HG02642 (cell line): Measurements from ENCODE around the gene CXCL6.

ENCODE experiments used
- ATAC-seq: cut with Tn5 transposase; IDR thresholded peaks from one replicate; pipeline ENCODE4 v1.9.1; 2021; ENCODE audit warnings: mild to moderate bottlenecking; ENCODE audit not compliant: unreplicated experiment, poor library complexity

CXCL6 gene

DNA sequence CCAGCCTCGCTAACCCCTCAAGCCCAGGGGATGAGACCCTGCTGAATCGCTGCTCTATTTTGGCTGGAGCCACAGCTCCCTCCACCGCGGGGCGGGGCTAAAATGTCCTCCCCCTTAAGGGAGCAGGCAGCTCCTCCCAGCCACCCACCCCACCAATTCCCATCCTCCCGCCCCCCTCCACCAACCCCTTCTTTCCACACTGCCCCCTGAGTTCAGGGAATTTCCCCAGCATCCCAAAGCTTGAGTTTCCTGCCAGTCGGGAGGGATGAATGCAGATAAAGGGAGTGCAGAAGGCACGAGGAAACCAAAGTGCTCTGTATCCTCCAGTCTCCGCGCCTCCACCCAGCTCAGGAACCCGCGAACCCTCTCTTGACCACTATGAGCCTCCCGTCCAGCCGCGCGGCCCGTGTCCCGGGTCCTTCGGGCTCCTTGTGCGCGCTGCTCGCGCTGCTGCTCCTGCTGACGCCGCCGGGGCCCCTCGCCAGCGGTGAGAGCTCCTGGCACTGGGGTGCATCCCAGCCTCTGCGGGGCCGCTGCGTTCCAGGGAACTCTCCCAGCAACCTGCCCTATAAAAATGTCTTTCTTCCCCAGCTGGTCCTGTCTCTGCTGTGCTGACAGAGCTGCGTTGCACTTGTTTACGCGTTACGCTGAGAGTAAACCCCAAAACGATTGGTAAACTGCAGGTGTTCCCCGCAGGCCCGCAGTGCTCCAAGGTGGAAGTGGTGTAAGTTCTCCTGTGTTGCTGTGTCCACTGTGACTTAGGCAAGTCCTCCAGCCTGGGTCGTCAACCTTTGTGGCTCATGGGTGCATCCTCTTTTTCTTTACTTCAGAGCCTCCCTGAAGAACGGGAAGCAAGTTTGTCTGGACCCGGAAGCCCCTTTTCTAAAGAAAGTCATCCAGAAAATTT is at the start of gene CXCL6:
Gene CXCL6 (plus strand): TSS at position 306 of the 907 bp plus-strand sequence. CDS start 73 bp downstream, at position 379.
- no peak for ATAC-seq

DNA sequence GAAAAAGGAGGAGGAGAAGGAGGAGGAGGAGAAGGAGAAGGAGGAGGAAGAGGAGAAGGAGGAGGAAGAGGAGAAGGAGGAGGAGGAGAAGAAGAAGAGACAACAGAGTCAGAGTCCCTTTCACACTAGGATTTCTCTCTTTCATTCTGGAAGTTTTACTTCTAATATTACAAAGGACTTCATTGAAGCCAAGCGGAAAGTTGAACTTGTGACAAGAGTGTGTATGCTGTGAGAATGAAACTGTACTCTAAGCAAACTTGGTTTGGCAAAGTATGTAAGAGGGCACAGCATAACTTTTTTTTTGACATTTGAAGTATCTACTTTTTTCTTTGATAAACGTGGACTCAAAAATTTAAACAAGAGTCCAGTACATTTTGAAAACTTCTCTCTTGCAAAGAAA is 48.1 kb upstream of the CXCL6 start:
- no peak for ATAC-seq

DNA sequence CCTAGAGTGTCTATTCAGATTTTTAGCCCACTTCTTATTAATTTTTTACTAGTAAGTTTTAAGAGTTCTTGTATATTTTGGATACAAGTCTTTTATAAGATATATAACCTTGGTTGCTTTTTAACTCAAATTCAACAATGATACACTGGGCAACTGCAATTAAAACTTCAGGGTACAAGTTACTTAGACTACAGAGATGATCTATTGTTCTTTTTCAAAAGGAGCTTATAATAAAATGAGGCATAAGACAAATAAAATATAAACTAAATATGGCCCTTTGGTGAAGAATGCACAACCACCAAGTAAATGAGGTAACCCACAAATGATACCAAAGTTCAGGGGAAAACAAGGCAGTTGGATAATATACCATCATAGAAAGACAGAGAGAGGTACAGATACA is 37.6 kb upstream of the CXCL6 start:
- no peak for ATAC-seq

DNA sequence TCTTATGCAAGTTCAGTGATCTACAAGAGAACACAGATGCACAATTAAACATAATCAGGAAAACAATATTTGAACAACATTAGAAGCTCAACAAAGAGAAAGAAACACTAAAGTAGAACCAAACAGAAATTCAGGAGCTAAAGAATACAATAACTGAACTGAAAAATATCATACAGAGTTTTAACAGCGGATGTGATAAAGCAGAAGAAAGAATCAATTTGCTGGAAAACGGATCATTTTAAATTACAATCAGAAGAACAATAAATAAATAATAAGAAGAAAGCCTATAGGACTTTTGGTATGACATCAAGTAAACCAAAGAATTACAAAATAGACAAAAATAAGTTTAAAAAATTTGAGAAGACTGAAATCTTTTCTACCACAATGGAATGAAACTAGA is 36.3 kb upstream of the CXCL6 start:
- ATAC-seq: no peak

DNA sequence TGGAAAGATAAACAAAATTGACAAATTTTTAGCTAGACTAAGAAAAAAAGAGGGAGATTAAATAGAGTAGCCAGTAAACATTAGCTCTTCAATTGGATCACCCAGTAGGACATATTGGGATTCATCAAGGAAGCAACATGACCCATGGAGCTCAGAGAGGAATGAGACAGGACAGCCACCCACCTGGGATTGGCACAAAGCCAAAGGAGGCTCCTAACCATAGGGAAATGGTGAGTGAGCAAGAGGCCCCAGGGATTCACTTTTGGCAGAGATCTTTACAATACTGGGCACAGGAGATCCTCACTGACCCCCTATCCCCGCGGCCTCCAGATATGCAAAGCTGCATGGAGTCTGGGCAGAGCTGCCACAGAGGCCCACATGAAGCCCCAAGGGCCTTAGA is 34.8 kb upstream of the CXCL6 start:
- no peak for ATAC-seq

DNA sequence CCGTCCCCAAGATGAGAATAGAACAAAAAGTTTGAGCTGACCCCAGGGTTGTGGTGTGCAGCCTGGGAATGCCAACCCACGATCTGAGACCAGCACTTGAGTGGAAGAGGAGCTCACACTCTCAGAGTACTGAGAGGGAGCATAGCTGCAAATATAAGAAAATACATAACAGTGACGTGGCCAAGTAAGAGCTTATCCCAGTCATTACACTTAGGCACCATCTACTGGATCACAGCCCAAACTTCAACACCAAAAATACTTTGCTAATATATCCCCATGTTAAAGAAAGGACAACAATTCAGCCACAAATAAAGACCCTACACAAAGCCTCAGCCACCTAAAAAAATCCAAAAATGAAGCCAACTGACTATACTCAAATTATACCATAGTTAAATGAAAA is 33.3 kb upstream of the CXCL6 start:
- no peak for ATAC-seq

DNA sequence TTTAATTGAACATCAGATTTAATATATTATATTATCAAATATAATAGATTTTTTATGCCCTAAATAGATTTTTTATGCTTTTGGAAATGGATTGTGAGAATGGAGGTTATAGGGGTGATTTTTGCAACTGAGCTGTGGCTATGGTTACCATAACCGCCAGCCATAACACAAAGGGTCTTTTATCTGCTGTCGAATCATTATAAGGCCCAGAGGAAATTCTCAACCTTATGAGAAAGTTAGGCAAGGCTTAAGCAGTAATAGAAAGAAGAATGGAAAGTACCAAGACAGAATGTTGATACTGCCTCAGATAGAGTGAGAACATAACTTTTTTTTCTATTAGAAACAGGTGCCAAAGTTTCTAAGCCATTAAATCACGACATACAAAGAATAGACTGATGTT is 26.3 kb upstream of the CXCL6 start:
- ATAC-seq: no peak

DNA sequence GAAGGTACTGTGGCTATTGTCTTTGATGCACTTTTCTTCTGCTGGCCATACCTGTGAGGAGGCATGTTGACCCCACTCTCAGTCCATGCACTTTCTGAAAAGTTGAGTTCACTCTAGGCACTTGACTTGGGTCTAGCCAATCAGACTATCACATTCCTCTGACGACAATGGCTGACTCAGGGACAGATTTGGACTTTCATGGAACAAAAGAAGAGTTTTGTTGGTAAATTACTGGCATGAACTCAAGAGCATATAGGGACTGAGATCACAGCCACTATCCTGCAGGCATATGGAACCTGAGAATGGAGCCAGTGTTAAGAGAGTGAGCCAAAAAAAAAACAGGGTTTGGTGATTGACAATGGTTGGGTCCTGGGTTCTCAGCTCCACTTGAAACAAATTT is 24.6 kb upstream of the CXCL6 start:
- no peak for ATAC-seq

DNA sequence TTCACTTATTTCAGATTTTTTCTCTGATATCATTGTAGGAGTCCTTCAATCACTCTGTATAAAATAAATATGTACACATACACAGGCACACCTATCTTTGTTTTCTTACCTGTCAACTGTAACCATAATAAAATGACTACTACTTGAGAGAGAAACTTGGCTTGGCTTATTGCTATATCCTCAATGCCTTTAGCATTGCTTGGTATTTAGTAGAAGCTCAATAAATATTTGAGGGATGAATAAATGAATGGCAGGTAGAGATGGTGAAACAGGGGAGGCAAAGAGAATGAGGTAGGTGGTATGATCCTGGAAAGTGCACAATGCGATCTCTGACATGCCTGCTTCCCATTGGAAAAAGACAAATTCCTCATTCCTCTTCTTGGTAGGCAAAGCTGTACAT is 21.8 kb upstream of the CXCL6 start:
- no peak for ATAC-seq

DNA sequence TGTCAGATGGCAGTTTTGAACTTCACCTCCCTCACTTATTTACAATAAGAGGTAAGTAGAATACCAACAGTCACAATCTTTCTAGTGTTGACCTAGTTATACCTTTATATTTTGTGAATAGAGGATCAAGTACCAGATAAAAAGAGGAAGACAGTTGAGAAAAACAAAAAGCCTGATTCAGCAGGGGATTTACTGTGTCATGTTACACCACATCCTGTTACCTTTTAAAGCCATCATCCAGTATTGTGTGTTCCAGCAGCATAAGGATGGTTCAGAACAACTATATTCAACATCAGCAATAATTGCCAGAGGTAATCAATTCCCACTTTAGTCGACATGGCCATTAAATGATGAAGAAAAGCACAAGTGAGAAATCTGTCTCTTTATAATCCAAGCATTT is 21.3 kb upstream of the CXCL6 start:
- ATAC-seq: no peak

DNA sequence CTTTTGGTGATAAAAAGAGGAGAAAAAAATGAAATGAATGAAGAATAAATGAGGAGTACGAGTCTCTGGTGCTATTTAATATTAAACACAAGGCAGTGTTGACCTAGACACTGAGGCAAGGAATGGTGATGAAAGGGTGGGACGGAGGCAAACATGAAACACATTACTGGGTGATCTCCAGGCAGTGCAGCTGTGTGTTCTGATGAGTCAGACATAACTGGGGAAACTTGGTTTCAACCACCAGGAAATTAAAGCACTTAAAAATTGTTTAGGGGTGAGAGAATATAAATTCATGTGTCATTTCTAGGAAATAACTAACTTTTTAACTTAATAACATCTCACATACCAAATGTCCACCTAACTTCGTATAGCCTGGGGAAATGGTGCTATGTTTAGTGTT is 19.7 kb upstream of the CXCL6 start:
- no peak for ATAC-seq

DNA sequence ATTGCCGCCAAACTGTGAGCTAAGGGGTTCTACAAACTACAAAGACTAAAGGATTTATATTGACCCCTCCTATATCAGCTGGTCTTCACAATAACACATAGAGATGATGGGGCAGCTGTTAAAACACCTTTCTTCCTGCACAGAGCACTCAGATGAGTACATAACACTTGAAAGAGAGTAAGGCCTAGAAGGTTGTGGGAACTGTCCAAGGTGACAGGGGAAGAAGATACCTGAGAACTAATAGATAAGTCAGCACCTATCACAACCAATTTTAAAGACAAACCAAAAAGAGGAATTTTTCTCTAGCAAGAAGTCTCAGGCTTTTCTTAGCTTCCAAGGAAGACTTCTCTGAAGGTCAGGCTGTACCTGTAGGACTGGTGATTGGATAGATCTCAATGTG is 19.1 kb upstream of the CXCL6 start:
- ATAC-seq: no peak

DNA sequence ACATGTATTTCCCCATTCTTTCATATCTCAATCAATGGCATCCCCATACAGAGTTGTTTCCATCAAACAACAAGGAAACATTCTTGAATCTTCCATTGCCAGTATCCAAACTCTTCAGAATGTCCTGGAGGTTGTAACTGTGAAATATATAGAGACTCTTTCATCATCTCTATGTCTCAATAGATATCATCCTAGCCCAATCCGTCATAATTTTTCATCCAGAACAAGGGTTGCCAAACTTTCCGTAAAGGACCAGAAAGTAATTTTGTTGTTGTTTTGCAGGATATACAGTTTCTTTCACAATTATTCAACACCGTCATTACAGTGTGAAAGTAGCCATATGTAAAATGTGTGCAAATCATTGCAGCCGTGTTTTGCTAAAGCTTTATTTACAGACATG is 15.2 kb upstream of the CXCL6 start:
- no peak for ATAC-seq

DNA sequence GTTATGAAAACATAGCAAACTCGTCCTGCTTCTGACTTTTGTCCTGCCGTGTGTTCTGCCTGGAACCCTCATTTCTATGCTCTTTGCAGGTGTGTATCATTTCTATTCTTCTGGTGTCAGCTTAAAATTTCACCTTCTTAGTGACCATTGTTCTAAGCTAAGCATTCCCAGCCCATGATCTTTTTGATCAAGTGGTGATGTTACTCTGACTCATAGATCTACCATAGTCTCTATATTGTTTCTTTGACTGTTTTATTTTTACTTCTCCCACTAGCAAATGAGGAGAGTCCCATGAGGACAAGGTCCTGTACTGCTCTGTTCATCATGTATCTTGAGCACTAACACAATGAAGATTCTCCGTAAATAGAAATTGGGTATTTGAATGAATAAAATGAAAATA is 14.1 kb upstream of the CXCL6 start:
- ATAC-seq: no peak

DNA sequence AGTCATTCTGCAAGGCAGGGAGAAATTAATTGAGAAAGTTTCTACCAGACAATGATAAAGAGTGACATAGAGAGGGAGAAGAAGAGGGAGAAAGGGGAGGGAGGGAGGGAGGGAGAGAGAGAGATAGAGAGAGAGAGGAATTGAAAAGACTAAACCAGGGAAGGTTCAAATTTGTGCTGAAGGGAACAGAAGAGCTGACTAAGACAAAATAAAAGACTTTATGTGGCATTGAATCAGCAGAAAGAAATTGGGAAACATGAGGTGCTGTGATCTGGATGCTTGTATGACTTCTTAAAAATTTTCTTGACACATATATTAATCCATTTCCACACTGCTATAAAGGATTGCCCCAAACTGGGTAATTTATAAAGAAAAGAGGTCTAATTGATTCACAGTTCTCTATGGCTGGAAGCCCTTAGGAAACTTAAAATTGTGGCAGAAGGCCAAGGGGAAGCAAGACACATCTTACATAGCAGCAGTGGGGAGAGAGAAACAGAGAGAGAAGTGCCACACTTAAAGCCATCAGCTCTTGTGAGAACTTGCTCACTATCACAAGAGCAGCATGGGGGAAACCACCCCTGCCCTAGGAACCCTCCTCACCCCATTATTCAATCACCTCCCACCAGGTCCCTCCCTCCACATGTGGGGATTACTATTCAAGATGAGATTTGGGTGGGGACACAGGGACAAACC is 13.5 kb upstream of the CXCL6 start:
- no peak for ATAC-seq

DNA sequence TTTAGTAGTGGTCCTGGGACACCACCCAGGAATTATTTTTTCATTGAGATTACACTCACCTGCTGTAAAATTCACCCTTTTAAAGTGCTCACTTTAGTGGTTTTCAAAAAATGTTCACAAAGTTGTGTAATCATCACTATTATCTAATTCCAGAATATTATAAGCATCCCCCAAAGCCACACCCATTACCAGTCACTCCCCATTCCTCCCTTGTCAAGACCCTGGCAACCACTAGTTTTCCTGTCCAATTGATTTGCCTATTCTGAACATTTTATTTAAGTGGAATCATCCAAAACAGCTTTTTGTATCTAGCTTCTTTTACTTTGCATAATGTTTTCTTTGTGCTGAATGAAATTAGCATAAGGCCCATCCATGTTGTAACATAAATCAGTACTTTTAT is 12.7 kb upstream of the CXCL6 start:
- ATAC-seq: no peak

DNA sequence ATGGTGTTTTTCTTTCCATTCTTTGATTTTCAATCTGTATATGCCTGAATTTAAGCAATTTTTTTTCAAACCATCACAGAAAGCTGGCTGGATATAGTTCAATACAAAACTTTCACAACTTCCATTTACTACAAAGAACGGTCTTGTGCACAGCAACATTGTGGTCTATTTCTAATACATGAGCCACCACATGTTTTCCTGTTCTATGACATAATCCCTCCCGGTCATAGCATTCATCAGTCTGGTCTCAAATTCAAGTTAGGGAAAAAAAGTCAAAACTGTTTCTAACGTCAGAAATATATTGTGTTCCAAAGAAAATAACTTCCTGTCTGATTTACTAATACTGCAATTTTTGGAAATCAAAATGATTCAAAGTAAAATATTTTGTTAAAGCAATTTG is 7.5 kb upstream of the CXCL6 start:
- no peak for ATAC-seq

DNA sequence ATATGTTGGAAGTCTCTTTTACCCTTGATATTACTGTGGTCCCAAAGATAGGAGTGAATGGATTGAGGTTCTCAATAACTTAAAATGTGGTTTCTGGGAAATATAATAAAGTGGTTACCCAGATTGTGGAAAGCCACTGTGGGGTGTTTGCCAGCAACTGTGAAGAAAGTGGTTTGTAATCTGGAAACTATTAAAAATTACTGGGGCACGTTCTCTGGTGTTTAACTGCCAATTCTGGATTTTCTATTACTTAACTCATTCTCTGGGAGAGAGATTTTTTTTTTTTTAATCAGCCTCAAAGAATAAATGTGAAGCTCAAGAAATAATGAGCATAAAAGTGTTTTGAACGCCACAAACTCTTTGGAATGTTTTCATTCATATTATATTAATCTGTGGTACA is 4.9 kb upstream of the CXCL6 start:
- no peak for ATAC-seq

DNA sequence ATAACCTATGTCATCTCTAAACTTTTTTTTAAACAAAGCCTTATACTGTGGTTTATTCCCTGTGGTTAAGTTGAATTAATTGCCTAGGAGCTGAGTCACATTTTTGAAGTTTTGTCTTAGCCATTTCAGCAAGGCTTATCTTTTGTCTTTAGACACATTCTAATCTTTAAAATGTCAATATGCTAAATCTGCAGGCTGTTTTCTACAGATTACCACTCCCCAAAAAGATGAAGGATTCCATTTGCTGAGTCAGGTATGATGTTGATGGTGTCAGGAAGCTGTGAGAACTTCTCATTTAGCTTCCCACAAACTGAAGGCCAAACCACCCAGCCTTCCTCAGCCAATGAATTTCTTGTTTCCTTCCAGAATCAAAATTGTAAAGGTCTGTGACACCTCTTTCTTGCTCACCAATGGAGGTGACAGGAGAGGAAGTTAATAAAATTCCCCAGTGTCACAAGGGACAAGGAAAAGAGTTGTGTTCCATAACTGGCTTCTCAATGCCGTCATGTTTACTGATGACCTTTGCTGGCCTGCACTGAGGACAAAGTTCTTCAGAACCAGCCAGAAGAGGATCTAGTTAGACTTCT is 3.7 kb upstream of the CXCL6 start:
- ATAC-seq: no peak

DNA sequence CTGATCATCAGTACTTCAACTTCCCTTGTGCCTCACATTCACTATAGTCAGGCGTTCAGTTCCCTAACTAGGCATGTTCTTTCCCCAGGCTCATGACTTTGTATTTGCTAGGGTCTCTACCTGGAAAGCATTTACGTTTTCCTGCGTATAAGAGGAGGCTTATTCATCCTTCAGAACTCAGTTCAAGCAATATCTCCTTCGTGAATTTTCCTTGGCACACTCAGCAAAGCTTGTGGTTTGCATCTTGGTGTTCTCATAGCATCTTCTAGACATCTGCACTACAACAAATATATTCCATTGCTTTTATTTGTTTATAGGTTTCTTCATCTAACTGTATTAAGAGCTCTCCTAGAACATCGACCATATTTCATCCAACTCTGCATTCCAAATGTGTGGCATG is 2.6 kb downstream of the CXCL6 start:
- no peak for ATAC-seq

DNA sequence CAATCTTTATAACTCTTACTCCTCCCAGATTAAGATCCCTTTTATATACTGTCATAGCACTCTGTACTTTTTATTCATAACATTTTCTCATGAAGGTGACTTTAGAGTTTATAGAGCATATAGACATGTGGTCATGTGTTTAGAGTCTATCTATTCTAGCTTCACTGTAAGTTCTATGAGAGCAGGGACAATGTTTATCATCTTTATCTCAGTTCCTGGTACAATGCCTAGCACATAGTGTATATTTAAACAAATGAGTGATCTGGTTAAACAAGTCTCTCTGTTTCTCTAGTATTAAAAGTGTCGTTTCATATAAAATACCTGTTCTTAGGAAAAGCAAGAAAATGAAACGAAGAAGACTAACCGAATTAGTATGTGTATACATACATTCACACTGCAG is 3.2 kb downstream of the CXCL6 start:
- no peak for ATAC-seq
